Naive thymus-derived CD4-positive, alpha-beta T cell (primary cell): ENCODE results near the gene MYH14. TPM values are rescaled to one million over a fixed set of nuclear protein-coding genes. Genes with fewer than 3 reads are reported as not detected.

ENCODE experiments used
- ATAC-seq: fragments of 150-1000 bp; cut with Tn5 transposase; 2 replicates; pipeline ENCODE4 v1.10.0; 2021; ENCODE audit warnings: mild to moderate bottlenecking, moderate library complexity
- CTCF ChIA-PET: fragments of 350-600 bp; sonication (Branson Sonifier 250); formaldehyde crosslinking; loops from one replicate; lab custom pipeline; 2021; ENCODE audit warnings: antibody characterized with exemption; lab: Charles Lee
- POLR2A ChIA-PET: fragments of 350-600 bp; sonication (Branson Sonifier 250); formaldehyde crosslinking; loops from one replicate; lab custom pipeline; 2021; ENCODE audit warnings: antibody characterized with exemption, inconsistent platforms; lab: Charles Lee
- DNase-seq, 9 donors: peaks; one replicate each; pipeline versions ENCODE4 v3.0.0 to v3.0.0-alpha.2; 2020 to 2022; ENCODE audit warnings: mixed read lengths in 1 of 9
- H3K27ac ChIP-seq: one replicate; pipeline ENCODE4 v1.7.0; 2013; ENCODE audit warnings: mild to moderate bottlenecking, low read depth, low read length, moderate library complexity
- H3K27me3 ChIP-seq, 2 donors: one replicate each; pipeline ENCODE4 v1.7.0; 2013; ENCODE audit warnings: low read length in 2 of 2, mild to moderate bottlenecking in 2 of 2, moderate library complexity in 2 of 2; ENCODE audit not compliant: control insufficient read depth in 2 of 2, insufficient read depth in 2 of 2
- H3K36me3 ChIP-seq, 3 experiments: 1 replicate in 2 of 3; 2 replicates in 1 of 3; pipeline ENCODE4 v1.7.0; 2013; ENCODE audit warnings: low read length in 3 of 3, mild to moderate bottlenecking in 3 of 3, moderate library complexity in 1 of 3; ENCODE audit not compliant: insufficient read depth in 3 of 3, control insufficient read depth in 2 of 3
- H3K4me1 ChIP-seq, 2 donors: one replicate each; pipeline ENCODE4 v1.7.0; 2013; ENCODE audit warnings: low read length in 2 of 2, mild to moderate bottlenecking in 2 of 2, moderate library complexity in 1 of 2; ENCODE audit not compliant: control insufficient read depth in 2 of 2, insufficient read depth in 2 of 2
- H3K4me3 ChIP-seq: 2 replicates; pipeline ENCODE4 v1.7.0; 2013; ENCODE audit warnings: mild to moderate bottlenecking, low read length
- H3K9me3 ChIP-seq, 3 experiments: 1 replicate in 2 of 3; 2 replicates in 1 of 3; pipeline ENCODE4 v1.7.0; 2013; ENCODE audit warnings: low read length in 3 of 3; ENCODE audit not compliant: control insufficient read depth in 2 of 3
- H3K27ac Mint-ChIP-seq, 9 donors: one replicate each; pipeline ENCODE4 v1.8.0; 2020 to 2022; ENCODE audit warnings: mixed read lengths in 9 of 9, mild to moderate bottlenecking in 8 of 9, moderate library complexity in 5 of 9, inconsistent platforms in 2 of 9
- H3K27me3 Mint-ChIP-seq, 5 donors: one replicate each; pipeline ENCODE4 v1.8.0; 2021 to 2022; ENCODE audit warnings: mixed read lengths in 5 of 5, mild to moderate bottlenecking in 1 of 5
- H3K36me3 Mint-ChIP-seq, 5 donors: one replicate each; pipeline ENCODE4 v1.8.0; 2020 to 2022; ENCODE audit warnings: mixed read lengths in 5 of 5, mild to moderate bottlenecking in 3 of 5, inconsistent platforms in 1 of 5
- H3K4me1 Mint-ChIP-seq, 7 donors: one replicate each; pipeline ENCODE4 v1.8.0; 2020 to 2022; ENCODE audit warnings: mixed read lengths in 7 of 7, mild to moderate bottlenecking in 3 of 7, inconsistent platforms in 1 of 7
- H3K4me3 Mint-ChIP-seq, 10 donors: one replicate each; pipeline ENCODE4 v1.8.0; 2020 to 2022; ENCODE audit warnings: mild to moderate bottlenecking in 10 of 10, mixed read lengths in 10 of 10, moderate library complexity in 6 of 10, inconsistent platforms in 2 of 10
- H3K9me3 Mint-ChIP-seq, 11 donors: one replicate each; pipeline ENCODE4 v1.8.0; 2020 to 2022; ENCODE audit warnings: mixed read lengths in 11 of 11, mild to moderate bottlenecking in 4 of 11, inconsistent platforms in 1 of 11, moderate library complexity in 1 of 11
- intact Hi-C, 2 donors: fragments of 100-400 bp; cut with micrococcal nuclease; formaldehyde crosslinking; loops; one replicate each; pipeline ENCODE4 v1.15.1; 2023
- polyA plus RNA-seq, 2 donors: library from polyadenylated mRNA; unstranded; fragments of 300-500 nt; fragmentation: Illumina TruSeq; gene quantifications; one replicate each; pipeline ENCODE4 v1.2.3, GENCODE V29; 2021
- total RNA-seq, 6 experiments: library from RNA in 5 of 6; stranded (reverse) in 5 of 6; gene quantifications; 1 replicate in 5 of 6; 2 replicates in 1 of 6; pipeline ENCODE4 v1.2.3 and lab custom pipeline; 2021 to 2026

The MYH14 gene
- total and polyA plus RNA-seq, 7 experiments from 2014 or later: not detected

DNA sequence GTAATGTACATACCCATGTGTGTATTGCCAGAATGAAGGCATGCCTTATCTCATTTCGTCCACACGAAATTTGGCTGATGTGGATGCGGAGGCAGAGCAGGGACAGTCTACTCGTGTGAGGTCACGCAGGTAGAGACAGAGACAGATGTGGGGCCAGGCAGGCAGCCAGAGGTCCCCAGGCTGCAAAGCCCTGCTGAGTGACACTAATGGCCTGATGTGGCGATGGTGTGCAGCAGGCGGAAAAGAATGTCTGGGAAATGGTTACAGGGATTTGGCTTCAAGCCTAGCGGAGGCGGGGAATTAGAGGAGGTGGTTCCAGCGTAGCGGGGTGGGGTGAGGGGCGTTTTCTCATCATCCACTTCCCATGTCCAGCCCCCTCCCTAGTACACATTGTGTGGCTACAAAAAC is 36.1 kb upstream of the MYH14 start:
- CTCF ChIA-PET: no interaction called here
- H3K27me3 ChIP-seq: no peaks in the 10 kb centered on the region
- H3K36me3 Mint-ChIP-seq: no peaks in the 10 kb centered on the region
- POLR2A ChIA-PET: no interaction called here
- H3K36me3 ChIP-seq: no peaks in the 10 kb centered on the region
- no peaks in the 10 kb centered on the region for H3K9me3 ChIP-seq
- H3K4me1 ChIP-seq: no peaks in the 10 kb centered on the region
- ATAC-seq: no peak
- peaks cover 0 to 42% (median 35%) of the 10 kb centered on the region in 5 donors for H3K27me3 Mint-ChIP-seq
- no peak overlapping the region for H3K27ac ChIP-seq
- H3K9me3 Mint-ChIP-seq: peaks cover 0 to 3% (median 0%) of the 10 kb centered on the region in 11 donors
- H3K4me1 Mint-ChIP-seq: peaks cover 0 to 2% (median 0%) of the 10 kb centered on the region in 7 donors
- no peak overlapping the region for H3K27ac Mint-ChIP-seq
- DNase-seq: no peak
- intact Hi-C loops: no loop called here
- H3K4me3 Mint-ChIP-seq: no peak overlapping the region
- no peak overlapping the region for H3K4me3 ChIP-seq

DNA sequence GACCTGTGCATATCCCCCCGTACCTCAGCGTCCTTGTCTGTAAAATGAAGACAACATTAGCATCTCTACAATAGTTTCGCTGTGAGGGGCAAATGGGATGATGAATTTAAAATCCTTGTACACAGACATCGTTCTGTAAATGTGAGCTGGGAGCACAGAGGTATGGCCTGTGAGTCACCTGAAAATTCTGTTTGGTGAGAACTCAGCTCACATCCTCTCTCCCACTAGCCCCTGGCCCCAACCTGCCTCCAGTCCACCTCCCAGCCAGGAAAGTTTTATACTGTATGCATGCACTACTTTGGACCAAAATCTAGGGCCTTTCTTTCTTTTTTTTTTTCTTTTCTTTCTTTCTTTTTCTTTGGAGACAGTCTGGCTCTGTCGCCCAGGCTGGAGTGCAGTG is 31.7 kb upstream of the MYH14 start:
- Mint-ChIP-seq H3K27ac (no peak overlapping the region), H3K9me3 (peaks cover 0 to 7% (median 1%) of the 10 kb centered on the region in 11 donors), H3K4me3 (no peak overlapping the region), H3K27me3 (peaks cover 0 to 36% (median 22%) of the 10 kb centered on the region in 5 donors), H3K36me3 (peaks cover 0 to 3% (median 0%) of the 10 kb centered on the region in 5 donors), H3K4me1 (peaks cover 0 to 2% (median 0%) of the 10 kb centered on the region in 7 donors)
- Histone ChIP-seq H3K9me3 (no peaks in the 10 kb centered on the region), H3K27me3 (no peaks in the 10 kb centered on the region), H3K36me3 (no peaks in the 10 kb centered on the region), H3K4me3 (no peak overlapping the region), H3K4me1 (no peaks in the 10 kb centered on the region), H3K27ac (no peak overlapping the region)
- ChIA-PET CTCF (no interaction called here), POLR2A (no interaction called here)
- no peak for ATAC-seq
- intact Hi-C loops: no loop called here
- no peak for DNase-seq

DNA sequence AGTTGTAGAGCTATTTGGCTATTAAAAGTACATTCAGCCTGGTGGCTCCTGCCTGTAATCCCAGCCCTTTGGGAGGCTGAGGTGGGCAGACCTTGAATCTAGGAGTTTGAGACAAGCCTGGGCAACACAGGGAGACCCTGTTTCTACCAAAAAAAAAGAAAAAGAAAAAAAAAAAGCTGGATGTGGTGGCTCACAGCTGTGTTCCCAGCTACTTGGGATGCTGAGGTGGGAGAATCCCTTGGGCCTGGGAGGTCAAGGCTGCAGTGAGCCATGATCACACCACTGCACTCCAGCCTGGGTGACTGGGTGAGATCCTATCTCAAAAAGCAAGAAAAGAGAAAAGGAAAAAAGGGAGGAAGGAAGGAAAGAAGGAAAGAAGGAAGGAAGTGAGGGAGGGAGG is 30.7 kb upstream of the MYH14 start:
- peaks cover 0 to 3% (median 0%) of the 10 kb centered on the region in 5 donors for H3K36me3 Mint-ChIP-seq
- H3K27ac Mint-ChIP-seq: no peak overlapping the region
- intact Hi-C loops: no loop called here
- peaks cover 0 to 2% (median 0%) of the 10 kb centered on the region in 7 donors for H3K4me1 Mint-ChIP-seq
- Histone ChIP-seq H3K36me3 (no peaks in the 10 kb centered on the region), H3K4me3 (no peak overlapping the region), H3K27ac (no peak overlapping the region), H3K9me3 (no peaks in the 10 kb centered on the region), H3K4me1 (no peaks in the 10 kb centered on the region), H3K27me3 (no peaks in the 10 kb centered on the region)
- DNase-seq: no peak
- ChIA-PET CTCF (no interaction called here), POLR2A (no interaction called here)
- no peak overlapping the region for H3K4me3 Mint-ChIP-seq
- peaks cover 0 to 31% (median 17%) of the 10 kb centered on the region in 5 donors for H3K27me3 Mint-ChIP-seq
- ATAC-seq: no peak
- H3K9me3 Mint-ChIP-seq: peaks cover 0 to 7% (median 0%) of the 10 kb centered on the region in 11 donors

DNA sequence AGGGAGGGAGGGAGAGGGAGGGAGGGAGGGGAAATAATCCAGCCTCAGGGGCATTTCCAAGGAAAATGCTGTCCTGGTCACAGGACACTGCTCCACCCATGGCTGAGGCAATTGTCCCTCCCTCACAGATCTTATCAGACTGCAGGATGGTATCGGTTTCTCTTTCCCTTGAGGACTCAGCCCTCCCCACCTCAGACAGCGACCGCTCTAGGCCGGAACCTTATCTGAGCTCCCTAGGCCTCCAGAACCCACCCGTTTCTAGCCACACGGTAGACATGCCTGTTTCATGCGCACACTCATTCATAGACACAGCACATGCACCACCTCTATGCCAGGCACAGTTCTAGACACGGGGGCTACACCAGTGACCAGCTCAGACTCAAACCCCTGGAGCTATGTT is 30.3 kb upstream of the MYH14 start:
- intact Hi-C loops: no loop called here
- POLR2A ChIA-PET: no interaction called here
- Histone ChIP-seq H3K9me3 (no peaks in the 10 kb centered on the region), H3K27me3 (no peaks in the 10 kb centered on the region), H3K4me3 (no peak overlapping the region), H3K27ac (no peak overlapping the region), H3K36me3 (no peaks in the 10 kb centered on the region), H3K4me1 (no peaks in the 10 kb centered on the region)
- CTCF ChIA-PET: no interaction called here
- DNase-seq: no peak
- peaks cover 0 to 7% (median 2%) of the 10 kb centered on the region in 11 donors for H3K9me3 Mint-ChIP-seq
- H3K27ac Mint-ChIP-seq: no peak overlapping the region
- no peak for ATAC-seq
- no peak overlapping the region for H3K4me3 Mint-ChIP-seq
- H3K27me3 Mint-ChIP-seq: peaks cover 0 to 31% (median 17%) of the 10 kb centered on the region in 5 donors
- H3K4me1 Mint-ChIP-seq: peaks cover 0 to 2% (median 0%) of the 10 kb centered on the region in 7 donors
- H3K36me3 Mint-ChIP-seq: peaks cover 0 to 3% (median 0%) of the 10 kb centered on the region in 5 donors

DNA sequence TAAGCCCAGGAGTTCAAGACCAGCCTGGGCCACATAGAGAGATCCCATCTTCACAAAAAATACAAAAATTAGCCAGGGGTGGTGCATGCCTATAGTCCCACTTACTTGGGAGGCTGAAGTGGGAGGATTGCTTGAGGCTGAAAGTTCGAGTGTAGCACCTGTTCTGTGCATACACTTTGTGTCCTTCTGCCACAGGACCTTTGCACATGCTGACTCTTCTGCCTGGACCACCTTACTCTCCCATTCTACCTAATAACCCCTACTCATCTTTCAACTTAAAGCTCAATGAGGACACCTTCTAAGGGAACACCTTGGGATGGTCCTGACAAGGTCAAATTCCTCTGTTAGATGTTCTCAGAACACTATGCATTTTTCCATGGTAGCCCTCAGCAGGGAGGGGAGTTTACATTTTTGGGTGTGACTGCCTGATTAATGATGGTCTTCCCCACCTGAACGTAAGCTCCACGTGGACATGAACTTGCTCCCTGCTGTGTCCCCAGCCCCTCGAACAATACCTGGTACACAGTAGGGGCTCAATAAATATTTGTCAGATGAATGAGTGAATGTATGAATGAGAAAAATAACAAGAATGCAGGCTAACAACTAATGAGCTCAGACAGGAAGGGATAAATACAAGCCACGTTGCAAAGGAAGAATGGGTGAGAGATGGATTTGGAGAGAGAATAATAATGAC is 29.2 kb upstream of the MYH14 start:
- no peaks in the 10 kb centered on the region for H3K9me3 ChIP-seq
- no peaks in the 10 kb centered on the region for H3K27me3 ChIP-seq
- H3K36me3 ChIP-seq: no peaks in the 10 kb centered on the region
- no peak overlapping the region for H3K4me3 Mint-ChIP-seq
- peak overlapping the region in 1 of 9 donors; percentile 6 for H3K27ac Mint-ChIP-seq
- no peaks in the 10 kb centered on the region for H3K4me1 ChIP-seq
- H3K36me3 Mint-ChIP-seq: peaks cover 0 to 3% (median 0%) of the 10 kb centered on the region in 5 donors
- ChIA-PET POLR2A (no interaction called here), CTCF (no interaction called here)
- no peak overlapping the region for H3K27ac ChIP-seq
- peaks cover 0 to 28% (median 15%) of the 10 kb centered on the region in 5 donors for H3K27me3 Mint-ChIP-seq
- intact Hi-C loops: no loop called here
- H3K4me1 Mint-ChIP-seq: peaks cover 0 to 2% (median 0%) of the 10 kb centered on the region in 7 donors
- peaks cover 0 to 7% (median 1%) of the 10 kb centered on the region in 11 donors for H3K9me3 Mint-ChIP-seq
- ATAC-seq (no peak), DNase-seq (no peak)
- no peak overlapping the region for H3K4me3 ChIP-seq

DNA sequence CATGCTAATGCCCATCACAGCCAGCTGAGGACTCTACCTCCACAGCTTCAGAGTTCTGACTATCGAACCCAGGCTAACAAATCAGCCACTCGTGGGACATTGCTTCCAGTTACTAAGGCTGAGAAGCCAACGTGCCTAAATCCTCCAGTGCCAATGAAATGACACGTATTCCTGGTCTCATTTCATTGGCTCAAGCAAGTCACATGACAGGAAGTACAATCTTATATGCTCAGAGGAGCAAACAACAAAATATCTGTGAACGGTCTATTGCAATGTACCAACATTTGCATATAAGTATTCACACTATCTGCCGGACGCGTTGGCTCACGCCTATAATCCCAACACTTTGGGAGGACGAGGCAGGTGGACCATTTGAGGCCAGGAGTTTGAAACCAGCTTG is 27.5 kb upstream of the MYH14 start:
- H3K9me3 Mint-ChIP-seq: peaks cover 0 to 15% (median 2%) of the 10 kb centered on the region in 11 donors
- ChIA-PET POLR2A (no interaction called here), CTCF (interaction anchor here (0.6 kb wide), 1 partner anchor 35 kb away, joined by 3 read pairs; no protein-coding TSS in a partner anchor)
- Histone ChIP-seq H3K4me1 (no peaks in the 10 kb centered on the region), H3K9me3 (peaks cover 0 to 4% (median 0%) of the 10 kb centered on the region in 3 experiments), H3K4me3 (no peak overlapping the region), H3K27ac (no peak overlapping the region), H3K36me3 (no peaks in the 10 kb centered on the region), H3K27me3 (no peaks in the 10 kb centered on the region)
- H3K27me3 Mint-ChIP-seq: peaks cover 0 to 23% (median 16%) of the 10 kb centered on the region in 5 donors
- intact Hi-C loops: no loop called here
- H3K4me3 Mint-ChIP-seq: no peak overlapping the region
- ATAC-seq (no peak), DNase-seq (no peak)
- H3K27ac Mint-ChIP-seq: no peak overlapping the region
- peaks cover 0 to 2% (median 0%) of the 10 kb centered on the region in 7 donors for H3K4me1 Mint-ChIP-seq
- H3K36me3 Mint-ChIP-seq: peaks cover 0 to 3% (median 0%) of the 10 kb centered on the region in 5 donors
